ENCODE measurements around the gene DENND5A. TPM values are rescaled to one million over a fixed set of nuclear protein-coding genes. Genes with fewer than 3 reads are reported as not detected.
"Not testable (repeated sequence)": the region's sequence is repeated elsewhere in the genome, so short reads cannot be mapped to it uniquely, and the experiment has no call there.

Gene DENND5A
- total and polyA plus RNA-seq, 10 of the 15 experiments (the other 5 are each of a cell fraction or from before 2014, with no cell fraction given) = 15.6 to 157 (median 85.1) TPM

GRCh38 chr11:9161991-9162390, 103.2 kb downstream of the DENND5A start:
- H3K36me3 ChIP-seq (ENCODE audit: control insufficient read depth in 2 of 2, insufficient read depth in 2 of 2, low read length in 1 of 2); H2AFZ ChIP-seq (ENCODE audit: control insufficient read depth, low read depth, low read length); H3K27ac ChIP-seq (ENCODE audit: control insufficient read depth, insufficient read depth); H3K4me3 ChIP-seq; RAD21 ChIA-PET (ENCODE audit: unreplicated experiment); H4K20me1 ChIP-seq (ENCODE audit: control insufficient read depth, insufficient read depth); H3K4me2 ChIP-seq (ENCODE audit: control insufficient read depth, insufficient read depth); in situ Hi-C loops (cut with MboI); CTCF ChIA-PET; H3K79me2 ChIP-seq (ENCODE audit: control insufficient read depth, insufficient read depth, low read length); H3K4me1 ChIP-seq (ENCODE audit: control insufficient read depth, insufficient read depth, low read length); DNase-seq (ENCODE audit: low read depth, low spot score); H3K9me3 ChIP-seq (replicated peaks; ENCODE audit: control insufficient read depth, insufficient read depth, low read length); SMC1A ChIA-PET (ENCODE audit: uncharacterized antibody, unreplicated experiment); POLR2A ChIA-PET; H3K9ac ChIP-seq (ENCODE audit: control insufficient read depth, insufficient read depth, low read length); BruUV-seq (replicated peaks); ATAC-seq; FAIRE-seq; intact Hi-C loops (cut with micrococcal nuclease; ENCODE audit: unreplicated experiment); H3K27me3 ChIP-seq (replicated peaks in 1 of 2; ENCODE audit: control insufficient read depth in 2 of 2, insufficient read depth in 2 of 2, low read length in 1 of 2): not testable (repeated sequence)
- WGBS (ENCODE audit: insufficient coverage, insufficient replicate concordance, low lambda C conversion rate, missing lambda C conversion rate) = 100% methylated on average over 2 of the region's 6 CpGs

GRCh38 chr11:9160166-9160565, 105.0 kb downstream of the DENND5A start:
- H4K20me1 ChIP-seq (ENCODE audit: control insufficient read depth, insufficient read depth) = no peaks in the 10 kb centered on the region
- H3K4me3 ChIP-seq = no peak overlapping the region
- ATAC-seq = no peak
- ChIA-PET CTCF (interaction anchor here (1.6 kb wide), 1 partner anchor 22 kb away, joined by 7 read pairs; no protein-coding TSS in a partner anchor), RAD21 (ENCODE audit: unreplicated experiment) (no interaction called here), POLR2A (interaction anchor here (1.2 kb wide), 1 partner anchor 20 kb away, joined by 3 read pairs; no protein-coding TSS in a partner anchor), SMC1A (ENCODE audit: uncharacterized antibody, unreplicated experiment) (interaction anchor here (1.0 kb wide), 3 partner anchors 89 to 153 kb away, joined by 3 read pairs; no protein-coding TSS in a partner anchor)
- intact Hi-C loops (cut with micrococcal nuclease; ENCODE audit: unreplicated experiment) = no loop called here
- no peaks in the 10 kb centered on the region for H3K9me3 ChIP-seq (replicated peaks; ENCODE audit: control insufficient read depth, insufficient read depth, low read length)
- peaks cover 0 to 4% of the 10 kb centered on the region in 2 experiments; a peak in 2 of 4 replicates for H3K36me3 ChIP-seq (ENCODE audit: control insufficient read depth in 2 of 2, insufficient read depth in 2 of 2, low read length in 1 of 2)
- no peaks in the 10 kb centered on the region for H3K27me3 ChIP-seq (replicated peaks in 1 of 2; ENCODE audit: control insufficient read depth in 2 of 2, insufficient read depth in 2 of 2, low read length in 1 of 2)
- no peak overlapping the region for H2AFZ ChIP-seq (ENCODE audit: control insufficient read depth, low read depth, low read length)
- no peak overlapping the region for H3K9ac ChIP-seq (ENCODE audit: control insufficient read depth, insufficient read depth, low read length)
- no peak for DNase-seq (ENCODE audit: low read depth, low spot score)
- H3K27ac ChIP-seq (ENCODE audit: control insufficient read depth, insufficient read depth) = no peak overlapping the region
- in situ Hi-C loops (cut with MboI) = no loop called here
- H3K4me1 ChIP-seq (ENCODE audit: control insufficient read depth, insufficient read depth, low read length) = no peaks in the 10 kb centered on the region
- no peaks in the 10 kb centered on the region for H3K79me2 ChIP-seq (ENCODE audit: control insufficient read depth, insufficient read depth, low read length)
- no peak for FAIRE-seq
- no peak for TF ChIP-seq IRF3 (IDR thresholded peaks at IDR 0.05)
- TF ChIP-seq SPI1 (IDR thresholded peaks at IDR 0.05; ENCODE audit: borderline replicate concordance, insufficient read depth, low read depth, low read length) = no peak
- no peak for TF ChIP-seq GATAD2B (conservative IDR thresholded peaks at IDR 0.05; ENCODE audit: low read depth)
- TF ChIP-seq CREB1 (IDR thresholded peaks at IDR 0.05; ENCODE audit: low read depth) = no peak
- no peak for TF ChIP-seq SIN3A (IDR thresholded peaks at IDR 0.05; ENCODE audit: low read depth, low read length)
- TF ChIP-seq SIX5 (IDR thresholded peaks at IDR 0.05; ENCODE audit: low read depth, low read length, severe bottlenecking) = no peak
- TF ChIP-seq HDAC2 (IDR thresholded peaks at IDR 0.05) = no peak
- TF ChIP-seq SUZ12 (IDR thresholded peaks at IDR 0.05; ENCODE audit: unreplicated experiment) = no peak
- no peak for TF ChIP-seq KLF5 (IDR thresholded peaks at IDR 0.05; ENCODE audit: partially characterized antibody)
- H3K4me2 ChIP-seq (ENCODE audit: control insufficient read depth, insufficient read depth) = no peak overlapping the region
- no TSS peak for BruUV-seq (replicated peaks)
